Activated CD4-positive, alpha-beta T cell treated with anti-CD3 and anti-CD28 coated beads, Interleukin-2, amount 50 U/mL, for 16 hours (primary cell): ENCODE results near the gene ERICH6B.

Source experiments
- DNase-seq: peaks from one replicate; pipeline ENCODE4 v3.0.0-alpha.2; 2020

ERICH6B gene

DNA sequence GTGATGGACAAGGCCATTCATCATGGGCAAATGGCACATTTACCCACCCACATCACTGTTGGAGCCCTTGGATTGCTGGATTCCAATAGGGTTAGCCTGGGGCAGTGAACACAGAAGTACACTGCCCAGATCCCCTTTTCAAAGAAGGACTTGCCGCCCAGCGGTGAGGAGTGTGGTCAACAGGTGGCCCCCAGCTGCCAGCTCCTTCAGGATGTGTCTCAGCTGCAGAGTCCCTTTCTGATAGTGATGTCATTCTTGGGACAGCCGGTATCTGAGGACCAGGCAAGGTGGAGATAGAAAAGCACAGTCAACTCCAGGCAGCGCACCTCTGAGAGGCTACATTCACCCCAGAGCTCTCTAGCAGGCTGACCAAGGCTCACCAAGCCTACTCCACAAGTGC is 16.9 kb downstream of the ERICH6B start:
- no peak for DNase-seq

GRCh38 chr13:45596800-45597475 is 18.6 kb downstream of the ERICH6B start:
- no peak for DNase-seq

DNA sequence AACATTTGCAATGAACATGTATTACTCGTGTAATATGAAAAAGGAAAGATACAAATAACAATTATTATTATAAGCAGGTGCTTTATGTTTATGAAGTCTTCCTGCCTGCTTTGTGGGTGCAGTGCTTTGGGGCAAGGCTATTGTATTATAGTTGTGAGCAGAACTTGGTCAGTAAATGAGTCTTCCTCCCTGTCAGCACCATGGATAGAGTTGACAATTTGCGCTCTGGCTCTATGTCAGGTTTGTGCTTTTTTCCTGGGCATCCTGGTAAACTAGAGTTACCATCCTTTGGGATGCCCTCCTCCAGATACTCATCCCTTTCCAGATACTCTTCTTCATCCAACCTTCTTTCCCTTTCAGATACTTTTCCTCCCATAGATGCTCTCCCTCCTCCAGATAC is 19.6 kb downstream of the ERICH6B start:
- DNase-seq: no peak

DNA sequence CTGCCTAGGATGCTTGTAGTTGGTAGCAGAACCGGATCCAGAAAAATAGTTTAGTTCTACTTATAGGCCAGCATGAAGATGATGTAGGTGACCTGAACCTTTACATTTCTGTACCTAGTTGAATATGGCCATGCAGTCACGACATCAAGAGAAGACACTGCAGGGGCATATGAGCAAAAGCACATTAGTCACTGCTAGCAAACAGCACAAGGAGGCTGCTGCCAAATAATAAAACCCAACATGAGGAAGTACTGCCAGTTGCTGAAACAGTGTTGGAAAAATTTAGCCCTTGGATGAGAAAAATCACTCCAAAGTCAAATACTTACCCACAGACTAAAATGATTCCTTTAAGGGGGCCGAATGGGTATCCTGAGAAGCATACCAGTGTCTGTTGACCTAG is 20.8 kb downstream of the ERICH6B start:
- DNase-seq: no peak

DNA sequence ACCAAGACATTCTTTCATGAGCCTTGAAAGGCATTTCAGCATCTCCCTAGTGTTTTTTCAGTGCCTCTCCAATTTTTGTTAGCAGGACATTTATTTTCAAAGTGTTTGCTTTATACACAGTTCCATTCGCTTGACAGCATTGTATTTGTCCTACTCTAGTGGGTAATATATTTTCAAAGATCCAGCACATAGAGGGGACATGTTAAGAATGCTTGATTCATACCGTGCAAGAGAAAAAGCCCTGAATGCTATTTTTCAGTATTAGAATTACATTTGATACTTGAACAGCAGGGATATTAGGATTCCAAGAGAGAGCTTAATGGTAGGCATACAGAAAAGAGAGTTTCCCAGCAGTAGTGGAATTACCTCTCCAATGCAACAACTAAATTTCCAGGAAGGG is 21.3 kb downstream of the ERICH6B start:
- no peak for DNase-seq

DNA sequence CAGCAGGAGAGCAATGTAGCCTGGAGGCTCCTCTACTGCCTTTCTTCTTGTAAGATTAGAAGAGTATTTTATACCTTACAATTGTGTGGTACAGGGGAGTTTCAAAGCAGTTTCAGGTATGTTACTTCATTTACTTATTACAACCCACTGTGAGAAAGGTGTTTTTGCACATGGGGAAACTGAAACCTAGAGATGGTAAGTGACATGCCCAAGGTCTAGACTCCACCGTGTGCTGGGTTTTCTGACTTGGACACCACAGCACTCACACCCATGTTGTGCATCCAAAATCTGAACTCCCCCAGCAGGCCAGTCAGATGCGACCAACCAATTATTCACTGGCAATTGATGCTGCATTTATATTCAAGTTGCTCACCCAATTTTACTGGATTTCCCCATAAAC is 22.8 kb downstream of the ERICH6B start:
- DNase-seq: no peak

DNA sequence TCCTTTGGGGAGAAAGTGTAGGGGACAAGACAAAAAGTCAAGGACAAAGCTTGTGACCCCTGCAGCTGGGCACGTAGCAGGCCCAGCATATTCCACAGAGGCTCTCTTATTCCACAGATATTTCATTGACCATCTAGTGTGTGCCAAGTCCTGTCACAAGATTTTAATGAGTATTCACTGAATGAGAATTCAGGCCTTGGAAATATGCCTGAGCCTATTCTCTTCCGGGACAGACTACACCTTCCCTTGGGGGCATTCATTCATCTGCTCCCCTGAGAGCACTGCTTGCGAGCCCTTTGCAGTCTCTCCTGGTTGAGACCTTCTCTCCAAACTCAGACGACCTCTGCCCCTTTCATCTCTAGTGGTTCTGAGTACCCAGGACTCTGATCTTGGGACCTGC is 25.5 kb downstream of the ERICH6B start:
- DNase-seq: no peak

DNA sequence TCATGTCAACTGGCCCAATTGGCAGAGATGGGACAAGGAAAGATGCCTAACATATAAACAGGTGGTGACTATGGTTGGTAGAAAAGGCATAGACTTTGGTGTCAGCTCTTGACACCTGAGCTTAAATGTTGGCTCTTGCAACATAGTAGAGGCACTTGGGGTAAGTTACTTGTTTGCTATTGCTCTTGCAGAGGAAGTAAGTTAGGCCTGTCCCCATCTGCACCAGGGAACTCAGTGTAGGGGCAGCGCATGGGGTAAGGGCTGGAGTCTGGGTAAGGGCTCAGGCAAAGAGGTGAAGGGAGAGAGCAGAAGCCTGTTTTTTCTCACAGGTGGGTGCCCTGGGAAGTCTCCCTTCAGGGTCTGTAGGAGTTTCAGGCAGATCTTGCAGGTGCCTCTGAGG is 27.6 kb downstream of the ERICH6B start:
- DNase-seq: no peak

GRCh38 chr13:45584816-45585215 is 30.7 kb downstream of the ERICH6B start:
- no peak for DNase-seq

DNA sequence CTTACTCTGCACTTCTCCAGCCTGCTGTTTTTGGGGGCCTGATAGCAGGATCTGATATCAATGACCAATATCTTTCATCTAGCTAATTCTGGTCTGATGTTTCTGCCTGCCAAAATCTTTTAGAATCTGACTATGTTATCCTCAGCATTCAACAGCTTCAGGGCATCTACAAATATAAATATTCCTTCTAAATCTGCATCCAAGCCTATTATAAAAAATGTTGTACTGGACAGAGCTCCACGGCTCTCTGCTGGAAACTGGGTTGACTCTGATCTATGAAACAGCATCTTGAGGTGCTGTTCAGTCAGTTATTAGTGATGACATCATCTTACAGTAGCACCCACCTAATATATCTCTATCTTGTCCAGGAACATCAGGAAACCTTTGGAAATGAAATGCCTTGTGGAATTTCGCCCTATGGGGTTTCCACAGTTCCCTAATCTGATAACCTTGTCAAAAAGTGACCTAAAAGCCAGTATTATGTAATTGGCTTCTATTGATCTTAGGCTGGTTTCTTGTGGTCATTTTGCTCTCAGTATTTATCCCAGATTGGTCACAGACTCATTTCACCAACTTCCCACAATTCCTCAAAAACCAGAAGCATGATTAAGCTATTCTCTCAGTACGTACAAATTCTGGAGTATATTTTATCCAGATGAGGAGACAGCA is 33.0 kb downstream of the ERICH6B start:
- DNase-seq: no peak

DNA sequence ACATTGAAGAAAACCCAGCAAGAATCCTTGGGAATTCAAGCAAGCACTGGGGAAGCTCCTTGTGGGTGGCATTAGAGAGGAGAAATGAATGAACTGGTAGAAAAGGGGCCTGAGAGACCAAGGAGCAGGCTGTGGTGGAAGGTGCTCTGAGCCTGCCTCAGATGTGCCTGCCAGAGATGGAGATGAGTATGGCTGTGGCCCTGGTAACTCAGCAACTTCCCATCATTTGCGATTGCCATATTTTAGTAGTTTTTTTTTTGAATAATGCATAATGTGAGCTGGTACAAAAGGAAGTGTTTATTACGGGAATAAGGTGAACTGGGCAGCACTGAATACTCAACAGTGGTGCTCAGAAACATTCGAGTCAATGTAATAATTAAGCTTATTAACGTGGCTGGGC is 39.1 kb downstream of the ERICH6B start:
- DNase-seq: no peak

- no peak for DNase-seq
Measured at GRCh38 chr13:45575830-45576180, 39.7 kb downstream of the ERICH6B start.

GRCh38 chr13:45575146-45575829 is 40.3 kb downstream of the ERICH6B start:
- DNase-seq: no peak

GRCh38 chr13:45565331-45565730 is 50.2 kb downstream of the ERICH6B start:
- DNase-seq: no peak

DNA sequence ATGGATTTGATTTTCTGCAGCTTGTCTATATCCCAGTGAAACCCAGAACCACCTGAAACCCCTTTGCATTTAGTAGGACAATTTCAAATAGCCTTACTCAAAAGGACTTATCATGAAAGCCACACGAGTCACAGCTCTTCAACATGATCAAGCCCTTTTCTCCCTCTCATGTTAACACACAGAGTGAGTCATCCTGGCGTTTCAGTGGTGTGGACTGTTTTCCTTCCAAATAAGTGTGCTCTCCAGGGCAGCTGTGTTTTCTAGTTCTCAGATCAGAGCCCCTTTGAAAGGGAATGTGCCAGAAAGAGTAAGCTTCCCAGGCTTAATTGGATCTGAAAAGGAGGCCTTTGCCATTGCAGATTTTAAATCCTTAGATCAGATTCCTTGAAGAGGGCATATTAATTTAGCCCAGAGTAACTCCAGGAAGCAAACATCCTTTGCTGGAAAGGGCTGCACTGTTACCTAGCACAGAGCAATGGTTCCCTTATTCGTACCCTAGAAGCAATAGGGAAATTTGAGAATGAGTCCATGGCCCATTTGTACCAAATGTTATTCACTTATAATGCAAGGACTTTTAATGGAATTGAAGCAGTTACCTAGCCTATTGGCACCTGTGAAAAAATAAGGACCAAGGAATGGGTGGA is 51.3 kb downstream of the ERICH6B start:
- peak; percentile 20 for DNase-seq

DNA sequence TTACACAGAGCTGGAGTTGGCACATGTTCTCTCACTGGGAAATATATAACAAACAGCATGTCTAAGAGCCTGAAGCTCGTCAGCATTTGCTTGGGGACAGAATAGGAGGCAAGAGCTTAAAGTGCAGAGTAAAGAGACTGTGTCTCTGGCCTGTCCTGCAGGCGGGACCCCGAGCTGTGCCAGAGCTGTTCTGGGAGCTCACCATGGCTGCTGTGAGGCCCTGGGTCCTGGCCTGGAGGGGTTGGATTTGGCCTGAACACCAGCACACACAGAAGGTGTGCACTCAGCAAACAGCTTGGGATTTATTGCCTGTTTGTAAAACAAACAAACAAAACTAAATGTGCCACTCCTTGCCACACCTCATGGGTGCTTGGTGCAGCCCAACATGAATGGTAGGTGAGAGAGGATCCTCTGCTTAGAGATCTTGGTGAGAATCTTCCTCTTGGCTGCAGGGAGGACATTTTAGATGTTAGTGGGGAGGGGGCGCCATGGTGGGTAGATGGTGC is 60.9 kb downstream of the ERICH6B start:
- no peak for DNase-seq

DNA sequence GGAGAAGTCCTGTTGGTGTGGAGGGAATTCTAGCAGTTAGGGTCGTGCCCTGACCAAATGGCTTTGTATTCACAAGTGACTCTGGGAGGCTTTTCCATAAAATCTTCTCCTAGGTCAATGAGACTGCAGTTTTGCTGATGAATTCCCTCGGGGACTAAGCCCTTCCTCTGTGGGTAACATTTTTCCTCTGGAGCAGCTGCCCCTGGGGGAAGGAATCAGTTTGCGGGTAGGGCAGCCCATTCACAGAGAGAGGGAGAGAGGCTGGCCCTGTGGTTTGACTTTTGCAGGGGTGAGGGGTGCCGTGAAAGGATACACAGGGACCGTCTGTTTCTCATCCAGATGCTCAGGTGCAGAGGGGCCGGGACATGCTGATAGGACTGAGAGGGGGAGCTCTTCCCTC is 67.3 kb downstream of the ERICH6B start:
- DNase-seq: no peak

DNA sequence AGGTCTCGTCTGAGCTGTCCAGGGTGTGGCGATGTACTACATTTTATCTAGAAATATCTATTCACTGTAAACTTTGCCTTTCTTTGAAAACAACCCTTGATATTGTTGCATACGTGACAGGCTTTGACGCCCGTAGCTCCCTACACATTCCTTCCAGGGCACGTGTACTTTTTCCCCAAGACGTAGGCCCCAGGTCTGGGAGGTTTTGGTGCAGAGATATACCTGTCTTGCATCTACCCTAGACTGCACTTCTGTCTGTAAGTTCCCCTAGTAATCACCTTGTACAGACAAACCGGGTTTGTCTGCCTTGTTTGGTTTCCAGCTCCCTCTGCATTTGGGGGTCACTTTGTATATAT is 69.2 kb downstream of the ERICH6B start:
- DNase-seq: no peak

GRCh38 chr13:45545686-45546409 is 69.7 kb downstream of the ERICH6B start:
- no peak for DNase-seq

GRCh38 chr13:45544520-45544919 is 71.0 kb downstream of the ERICH6B start:
- no peak for DNase-seq

DNA sequence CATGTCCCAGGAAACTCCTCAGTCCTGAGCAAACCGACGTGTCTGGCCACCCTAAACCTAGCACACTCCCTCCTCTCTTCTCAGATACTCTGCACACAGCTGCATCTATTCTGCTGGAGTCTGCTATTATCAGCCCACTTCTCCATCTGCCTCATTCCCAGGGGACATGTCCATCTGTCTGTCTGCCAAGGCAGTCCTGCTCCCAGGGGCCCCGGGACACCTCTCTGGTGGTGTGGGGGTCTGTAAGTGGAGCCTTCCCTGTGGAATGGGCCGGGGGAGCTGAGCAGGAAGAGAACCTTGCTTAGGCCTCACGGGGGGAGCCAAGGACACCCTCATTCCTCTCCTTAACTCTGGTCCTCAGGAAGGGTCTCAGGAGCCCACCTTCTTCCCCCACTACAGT is 72.7 kb downstream of the ERICH6B start:
- DNase-seq: no peak

- DNase-seq: no peak
Measured at GRCh38 chr13:45542391-45542790, 73.1 kb downstream of the ERICH6B start.

GRCh38 chr13:45541806-45542205 is 73.7 kb downstream of the ERICH6B start:
- no peak for DNase-seq
